Measurements from ENCODE around the gene SGK2. TPM values are rescaled to one million over a fixed set of nuclear protein-coding genes. Genes with fewer than 3 reads are reported as not detected.

Gene SGK2
- total and polyA plus RNA-seq, 9 of the 15 experiments (the other 6 are each of a cell fraction or from before 2014, with no cell fraction given), result 0.07 to 0.31 (median 0.15) TPM; not detected in 2

DNA sequence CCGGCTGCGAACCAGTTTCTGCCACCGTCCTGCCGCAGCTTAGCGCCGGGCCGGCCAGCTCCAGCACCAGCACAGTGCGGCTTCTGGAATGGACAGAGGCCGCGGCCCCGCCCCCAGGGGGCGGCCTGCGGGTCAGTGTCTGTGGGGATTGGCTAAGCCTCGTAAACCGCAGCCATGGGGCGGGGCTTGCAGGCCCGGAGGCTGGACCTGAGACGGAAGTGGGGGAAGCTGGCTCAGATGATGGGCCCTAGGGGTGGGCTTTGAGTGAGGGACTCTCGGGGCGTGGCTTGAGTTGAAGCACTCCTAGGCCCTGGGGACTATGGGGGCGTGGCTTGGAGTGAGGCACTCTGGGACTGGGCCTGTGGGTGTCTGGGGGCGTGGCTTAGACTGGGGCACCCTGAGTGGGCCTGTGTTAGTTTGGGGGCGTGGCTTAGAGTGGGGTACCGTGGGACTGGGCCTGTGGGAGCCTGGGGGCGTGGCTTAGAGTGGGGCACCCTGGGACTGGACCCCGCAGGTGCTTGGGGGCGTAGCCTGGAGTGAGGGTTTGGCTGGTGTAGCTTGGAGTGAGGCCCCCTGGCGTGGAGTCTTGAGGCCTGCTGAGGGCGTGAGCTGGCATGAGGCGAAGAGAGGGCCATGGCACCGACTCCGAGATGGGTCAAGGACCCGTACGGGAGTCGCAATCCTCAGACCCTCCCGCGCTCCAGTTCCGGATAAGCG lies 44.7 kb upstream of the SGK2 start (continued):
- TF ChIP-seq, protein P1, sequence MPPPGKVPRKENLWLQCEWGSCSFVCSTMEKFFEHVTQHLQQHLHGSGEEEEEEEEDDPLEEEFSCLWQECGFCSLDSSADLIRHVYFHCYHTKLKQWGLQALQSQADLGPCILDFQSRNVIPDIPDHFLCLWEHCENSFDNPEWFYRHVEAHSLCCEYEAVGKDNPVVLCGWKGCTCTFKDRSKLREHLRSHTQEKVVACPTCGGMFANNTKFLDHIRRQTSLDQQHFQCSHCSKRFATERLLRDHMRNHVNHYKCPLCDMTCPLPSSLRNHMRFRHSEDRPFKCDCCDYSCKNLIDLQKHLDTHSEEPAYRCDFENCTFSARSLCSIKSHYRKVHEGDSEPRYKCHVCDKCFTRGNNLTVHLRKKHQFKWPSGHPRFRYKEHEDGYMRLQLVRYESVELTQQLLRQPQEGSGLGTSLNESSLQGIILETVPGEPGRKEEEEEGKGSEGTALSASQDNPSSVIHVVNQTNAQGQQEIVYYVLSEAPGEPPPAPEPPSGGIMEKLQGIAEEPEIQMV (tag; conservative IDR thresholded peaks at IDR 0.05; ENCODE audit: low read depth), result no peak
- TF ChIP-seq EGR1 (conservative IDR thresholded peaks at IDR 0.05) (peak; percentile 64), ZFX (CRISPR knock-in tag; IDR thresholded peaks at IDR 0.05) (peak; percentile 68), ZNF212 (CRISPR knock-in tag; IDR thresholded peaks at IDR 0.05) (no peak), HLTF (IDR thresholded peaks at IDR 0.05) (no peak), TBP (optimal IDR thresholded peaks at IDR 0.05; ENCODE audit: low read depth, low read length) (peak; percentile 18), MYC (IDR thresholded peaks at IDR 0.05; ENCODE audit: low read depth, low read length) (peak; percentile 28; the same call in 1 of the 2 replicates), MYC (CRISPR knock-in tag; IDR thresholded peaks at IDR 0.05; ENCODE audit: borderline replicate concordance, low read depth) (no peak), SIN3A (IDR thresholded peaks at IDR 0.05; ENCODE audit: borderline replicate concordance in 2 of 2, control insufficient read depth in 1 of 2, low read depth in 2 of 2, low read length in 2 of 2) (0 out of 4 replicates have a peak, but pooled peaks of 1 of the 2 experiments have one; percentile 8), POLR2H (tag; IDR thresholded peaks at IDR 0.05; ENCODE audit: low read depth) (no peak), RBFOX2 (IDR thresholded peaks at IDR 0.05; ENCODE audit: low read depth, low read length) (peak; percentile 71), DIDO1 (tag; IDR thresholded peaks at IDR 0.05; ENCODE audit: low read depth) (no peak), ZNF696 (CRISPR knock-in tag; conservative IDR thresholded peaks at IDR 0.05) (no peak), CBFB (CRISPR knock-in tag; IDR thresholded peaks at IDR 0.05) (no peak), YY1 (IDR thresholded peaks at IDR 0.05; ENCODE audit: borderline replicate concordance in 1 of 3, control insufficient read depth in 1 of 3, extremely low read depth in 1 of 3, insufficient read depth in 3 of 3, insufficient read length in 1 of 3, insufficient replicate concordance in 2 of 3, low read depth in 1 of 3, low read length in 2 of 3) (peak in 1 of 3 experiments; percentile 43), SP1 (CRISPR knock-in tag; IDR thresholded peaks at IDR 0.05) (peak; percentile 78)
- TF ChIP-seq, protein P2, sequence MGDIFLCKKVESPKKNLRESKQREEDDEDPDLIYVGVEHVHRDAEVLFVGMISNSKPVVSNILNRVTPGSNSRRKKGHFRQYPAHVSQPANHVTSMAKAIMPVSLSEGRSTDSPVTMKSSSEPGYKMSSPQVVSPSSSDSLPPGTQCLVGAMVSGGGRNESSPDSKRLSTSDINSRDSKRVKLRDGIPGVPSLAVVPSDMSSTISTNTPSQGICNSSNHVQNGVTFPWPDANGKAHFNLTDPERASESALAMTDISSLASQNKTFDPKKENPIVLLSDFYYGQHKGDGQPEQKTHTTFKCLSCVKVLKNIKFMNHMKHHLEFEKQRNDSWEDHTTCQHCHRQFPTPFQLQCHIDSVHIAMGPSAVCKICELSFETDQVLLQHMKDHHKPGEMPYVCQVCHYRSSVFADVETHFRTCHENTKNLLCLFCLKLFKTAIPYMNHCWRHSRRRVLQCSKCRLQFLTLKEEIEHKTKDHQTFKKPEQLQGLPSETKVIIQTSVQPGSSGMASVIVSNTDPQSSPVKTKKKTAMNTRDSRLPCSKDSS (IDR thresholded peaks at IDR 0.05; ENCODE audit: low read depth, partially characterized antibody), result no peak
- TF ChIP-seq, protein P3, sequence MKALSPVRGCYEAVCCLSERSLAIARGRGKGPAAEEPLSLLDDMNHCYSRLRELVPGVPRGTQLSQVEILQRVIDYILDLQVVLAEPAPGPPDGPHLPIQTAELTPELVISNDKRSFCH (CRISPR knock-in tag; IDR thresholded peaks at IDR 0.05), result no peak
- TF ChIP-seq, protein P3 (tag; IDR thresholded peaks at IDR 0.05), result no peak
- TF ChIP-seq, protein P4, sequence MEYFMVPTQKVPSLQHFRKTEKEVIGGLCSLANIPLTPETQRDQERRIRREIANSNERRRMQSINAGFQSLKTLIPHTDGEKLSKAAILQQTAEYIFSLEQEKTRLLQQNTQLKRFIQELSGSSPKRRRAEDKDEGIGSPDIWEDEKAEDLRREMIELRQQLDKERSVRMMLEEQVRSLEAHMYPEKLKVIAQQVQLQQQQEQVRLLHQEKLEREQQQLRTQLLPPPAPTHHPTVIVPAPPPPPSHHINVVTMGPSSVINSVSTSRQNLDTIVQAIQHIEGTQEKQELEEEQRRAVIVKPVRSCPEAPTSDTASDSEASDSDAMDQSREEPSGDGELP (CRISPR knock-in tag; IDR thresholded peaks at IDR 0.05; ENCODE audit: borderline replicate concordance), result peak; percentile 9; the same call in 1 of the 2 replicates
- TF ChIP-seq, protein P5, sequence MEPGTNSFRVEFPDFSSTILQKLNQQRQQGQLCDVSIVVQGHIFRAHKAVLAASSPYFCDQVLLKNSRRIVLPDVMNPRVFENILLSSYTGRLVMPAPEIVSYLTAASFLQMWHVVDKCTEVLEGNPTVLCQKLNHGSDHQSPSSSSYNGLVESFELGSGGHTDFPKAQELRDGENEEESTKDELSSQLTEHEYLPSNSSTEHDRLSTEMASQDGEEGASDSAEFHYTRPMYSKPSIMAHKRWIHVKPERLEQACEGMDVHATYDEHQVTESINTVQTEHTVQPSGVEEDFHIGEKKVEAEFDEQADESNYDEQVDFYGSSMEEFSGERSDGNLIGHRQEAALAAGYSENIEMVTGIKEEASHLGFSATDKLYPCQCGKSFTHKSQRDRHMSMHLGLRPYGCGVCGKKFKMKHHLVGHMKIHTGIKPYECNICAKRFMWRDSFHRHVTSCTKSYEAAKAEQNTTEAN (CRISPR knock-in tag; IDR thresholded peaks at IDR 0.05), result no peak

Data from K562 (cell line).